Fibroblast of the aortic adventitia (primary cell): Measurements from ENCODE around the gene SHH. TPM values are rescaled to one million over a fixed set of nuclear protein-coding genes. Genes with fewer than 3 reads are reported as not detected.

ENCODE experiments used
- DNase-seq: peaks from one replicate; pipeline ENCODE4 v3.0.0-alpha.2; 2010; ENCODE audit warnings: low read depth
- H3K4me3 ChIP-seq: 2 replicates; pipeline ENCODE4 v1.5.1; 2011; ENCODE audit warnings: low read depth, mild to moderate bottlenecking, control low read depth, low read length, moderate library complexity
- total RNA-seq: library from RNA; depleted of rRNA; stranded (reverse); fragments of >200 nt; gene quantifications from 2 replicates; pipeline ENCODE4 v1.2.3, GENCODE V29; 2012; ENCODE audit warnings: low replicate concordance
- TF ChIP-seq, protein P1 (sequence below): IDR thresholded peaks from 2 replicates; pipeline ENCODE4 v1.5.1; 2011; ENCODE audit warnings: mild to moderate bottlenecking, low read length, control low read depth, inconsistent platforms; ENCODE audit not compliant: insufficient read depth

The SHH gene
- total RNA-seq, 1 donor = 0.36 TPM

DNA sequence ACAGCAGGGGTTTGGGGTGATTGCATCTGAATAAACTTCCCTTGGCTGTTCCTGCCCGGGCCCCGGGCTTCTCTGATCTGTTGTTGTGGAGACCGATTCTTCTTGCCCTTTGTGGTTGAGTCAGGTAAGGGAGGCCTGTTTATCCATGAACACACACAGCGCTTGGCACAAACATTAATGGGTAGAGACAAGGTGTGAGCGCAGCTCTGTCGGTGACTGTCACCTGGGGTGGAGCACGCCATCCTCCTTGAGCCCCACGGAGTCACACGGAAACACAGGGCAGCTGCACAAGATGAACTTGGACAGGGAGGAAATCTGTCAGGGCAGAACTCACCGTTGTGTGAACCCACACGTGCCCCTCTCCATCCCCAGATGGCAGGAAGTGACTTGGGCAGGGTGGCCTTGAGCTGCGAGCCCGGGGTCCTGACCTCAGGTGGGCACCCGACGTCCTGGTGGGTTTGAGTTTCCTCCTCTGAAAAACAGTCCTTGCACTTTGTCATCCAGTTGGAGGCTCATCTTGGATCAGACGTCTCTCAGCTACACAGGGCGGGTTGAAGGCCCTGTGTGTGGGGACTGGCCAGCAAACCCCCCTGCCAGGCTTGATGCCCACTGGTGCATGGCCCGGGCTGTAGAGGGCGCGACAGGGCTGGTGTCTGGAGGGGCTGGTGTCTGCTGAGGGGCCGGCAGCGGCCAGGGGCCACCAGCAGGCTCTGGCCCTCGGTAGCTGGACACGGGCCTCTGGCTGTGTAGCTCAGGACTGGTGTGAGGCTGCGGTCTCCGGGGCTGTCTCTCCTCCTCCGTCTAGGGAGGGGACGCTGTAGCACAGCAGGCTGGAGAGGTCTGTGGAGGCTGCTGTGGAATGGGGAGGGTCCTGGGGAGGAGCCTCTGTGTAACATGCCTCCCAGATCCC is 24.2 kb upstream of the SHH start:
- no peak overlapping the region for H3K4me3 ChIP-seq
- DNase-seq = no peak
- TF ChIP-seq, protein P1, sequence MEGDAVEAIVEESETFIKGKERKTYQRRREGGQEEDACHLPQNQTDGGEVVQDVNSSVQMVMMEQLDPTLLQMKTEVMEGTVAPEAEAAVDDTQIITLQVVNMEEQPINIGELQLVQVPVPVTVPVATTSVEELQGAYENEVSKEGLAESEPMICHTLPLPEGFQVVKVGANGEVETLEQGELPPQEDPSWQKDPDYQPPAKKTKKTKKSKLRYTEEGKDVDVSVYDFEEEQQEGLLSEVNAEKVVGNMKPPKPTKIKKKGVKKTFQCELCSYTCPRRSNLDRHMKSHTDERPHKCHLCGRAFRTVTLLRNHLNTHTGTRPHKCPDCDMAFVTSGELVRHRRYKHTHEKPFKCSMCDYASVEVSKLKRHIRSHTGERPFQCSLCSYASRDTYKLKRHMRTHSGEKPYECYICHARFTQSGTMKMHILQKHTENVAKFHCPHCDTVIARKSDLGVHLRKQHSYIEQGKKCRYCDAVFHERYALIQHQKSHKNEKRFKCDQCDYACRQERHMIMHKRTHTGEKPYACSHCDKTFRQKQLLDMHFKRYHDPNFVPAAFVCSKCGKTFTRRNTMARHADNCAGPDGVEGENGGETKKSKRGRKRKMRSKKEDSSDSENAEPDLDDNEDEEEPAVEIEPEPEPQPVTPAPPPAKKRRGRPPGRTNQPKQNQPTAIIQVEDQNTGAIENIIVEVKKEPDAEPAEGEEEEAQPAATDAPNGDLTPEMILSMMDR = no peak

- no peak for DNase-seq
- no peak overlapping the region for H3K4me3 ChIP-seq
- TF ChIP-seq, protein P1 = no peak
These were observed 23.4 kb upstream of the SHH start for GRCh38 chr7:155835446-155836215.

- H3K4me3 ChIP-seq = no peak overlapping the region
- TF ChIP-seq, protein P1 = no peak
- DNase-seq = no peak
These were observed 22.3 kb upstream of the SHH start for GRCh38 chr7:155834486-155835048.

DNA sequence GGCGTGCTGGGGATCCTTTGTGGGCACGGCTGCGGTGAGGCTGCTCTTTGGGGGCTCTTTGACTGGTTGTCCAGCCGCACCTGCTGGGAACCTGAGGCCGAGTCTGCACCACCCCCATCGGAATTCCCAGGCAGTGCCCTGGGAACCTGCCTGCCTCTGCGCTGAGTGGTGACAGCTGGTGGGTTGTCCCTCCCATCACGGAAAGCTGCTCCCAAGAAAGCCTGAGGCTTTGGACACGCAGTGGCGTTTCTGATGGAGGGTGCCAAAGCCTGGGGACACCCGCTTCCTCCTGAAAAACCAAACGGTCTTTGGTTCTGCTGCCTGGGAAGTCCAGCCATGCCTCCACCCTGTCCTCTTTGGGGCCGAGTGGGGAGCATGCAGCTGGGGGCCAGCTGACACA is 21.4 kb upstream of the SHH start:
- no peak for DNase-seq
- H3K4me3 ChIP-seq = no peak overlapping the region
- TF ChIP-seq, protein P1 = no peak

- DNase-seq = no peak
- no peak overlapping the region for H3K4me3 ChIP-seq
- TF ChIP-seq, protein P1 = no peak
These were observed 20.3 kb upstream of the SHH start for GRCh38 chr7:155832581-155832981.

- no peak for DNase-seq
- TF ChIP-seq, protein P1 = no peak
- H3K4me3 ChIP-seq = no peak overlapping the region
These were observed 19.7 kb upstream of the SHH start for GRCh38 chr7:155831807-155832524.
